ENCODE results near the gene PPP1R12A.

GRCh38 chr12:79873201-79873600 lies 61.7 kb downstream of the PPP1R12A start:
- TF ChIP-seq CTCF (IDR thresholded peaks at IDR 0.05), result no peak
- TF ChIP-seq POLR2AphosphoS5 (IDR thresholded peaks at IDR 0.05; ENCODE audit: insufficient read depth in 1 of 2, low read depth in 1 of 2), result no peak

Measured in vagina (tissue), 2 donors.